ENCODE data around the gene WWOX.
"Not testable (repeated sequence)": the region's sequence is repeated elsewhere in the genome, so short reads cannot be mapped to it uniquely, and the experiment has no call there.

Gene WWOX

DNA sequence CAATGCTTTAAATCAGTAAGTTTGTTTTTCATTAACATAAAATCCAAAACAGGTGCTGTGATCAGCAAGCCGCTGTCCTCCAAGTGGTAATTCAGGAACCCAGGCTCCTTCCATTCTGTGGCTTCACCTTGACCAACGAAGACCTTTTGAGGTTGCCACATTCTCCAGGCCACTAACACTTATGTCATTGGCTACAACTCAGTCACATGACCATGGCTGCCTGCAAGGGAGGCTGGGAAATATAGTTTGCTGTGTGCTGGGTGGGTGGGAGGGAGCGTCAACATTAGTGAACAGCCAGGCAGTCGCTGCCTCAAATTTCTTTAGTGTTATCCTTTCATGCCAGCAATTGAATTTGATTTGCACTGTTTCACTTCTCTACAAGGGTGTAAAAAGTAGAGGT lies 951.9 kb downstream of the WWOX start:
- Histone ChIP-seq H3K4me3 (IDR thresholded peaks at IDR 0.05; ENCODE audit: insufficient read depth, low read depth, low read length) (no peak overlapping the region), H3K27ac (no peak overlapping the region), H3K36me3 (ENCODE audit: insufficient read depth) (no peaks in the 10 kb centered on the region), H3K4me1 (ENCODE audit: low read depth, poor library complexity, severe bottlenecking) (no peaks in the 10 kb centered on the region), H4K20me1 (ENCODE audit: insufficient read depth) (no peaks in the 10 kb centered on the region), H3K79me2 (ENCODE audit: insufficient read depth, low read depth) (no peaks in the 10 kb centered on the region), H3K27me3 (ENCODE audit: insufficient read depth, low read depth) (no peaks in the 10 kb centered on the region), H3K9ac (no peak overlapping the region), H2AFZ (ENCODE audit: low read depth) (no peak overlapping the region), H3K4me2 (no peak overlapping the region)
- TF ChIP-seq CTCF (conservative IDR thresholded peaks at IDR 0.05; ENCODE audit: low read depth, low read length) = no peak

DNA sequence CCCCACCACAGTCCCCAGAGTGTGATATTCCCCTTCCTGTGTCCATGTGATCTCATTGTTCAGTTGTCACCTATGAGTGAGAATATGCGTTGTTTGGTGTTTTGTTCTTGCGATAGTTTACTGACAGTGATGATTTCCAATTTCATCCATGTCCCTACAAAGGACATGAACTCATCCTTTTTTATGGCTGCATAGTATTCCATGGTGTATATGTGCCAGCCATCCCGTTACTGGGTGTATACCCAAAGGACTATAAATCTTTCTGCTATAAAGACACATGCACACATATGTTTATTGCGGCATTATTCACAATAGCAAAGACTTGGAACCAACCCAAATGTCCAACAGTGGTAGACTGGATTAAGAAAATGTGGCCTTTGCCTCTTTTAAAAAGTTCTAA lies 952.7 kb downstream of the WWOX start:
- H3K4me2 ChIP-seq; H4K20me1 ChIP-seq (ENCODE audit: insufficient read depth); H3K79me2 ChIP-seq (ENCODE audit: insufficient read depth, low read depth); H3K27me3 ChIP-seq (ENCODE audit: insufficient read depth, low read depth); H2AFZ ChIP-seq (ENCODE audit: low read depth); H3K9ac ChIP-seq; H3K36me3 ChIP-seq (ENCODE audit: insufficient read depth); H3K4me1 ChIP-seq (ENCODE audit: low read depth, poor library complexity, severe bottlenecking); H3K27ac ChIP-seq; H3K4me3 ChIP-seq (IDR thresholded peaks at IDR 0.05; ENCODE audit: insufficient read depth, low read depth, low read length): not testable (repeated sequence)

DNA sequence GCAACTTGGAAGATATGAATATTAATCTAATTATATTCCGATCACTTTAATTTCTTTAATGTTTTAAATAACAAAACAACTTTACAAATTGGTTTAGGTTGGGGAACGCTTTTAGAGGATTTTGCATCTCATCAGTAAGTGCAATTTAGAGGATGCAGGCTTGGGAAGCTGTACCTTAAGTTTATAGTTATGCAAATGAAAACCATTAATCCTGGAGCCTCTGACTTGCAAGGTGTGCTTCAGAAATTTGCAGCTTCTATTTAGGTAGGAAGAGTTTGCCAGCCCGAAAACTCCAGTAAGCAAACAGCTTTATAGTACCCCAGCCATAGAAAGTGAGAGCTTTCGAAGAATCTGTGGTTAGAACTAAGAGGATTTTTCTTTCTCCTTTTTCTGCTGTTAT lies 954.1 kb downstream of the WWOX start:
- Histone ChIP-seq H3K4me2 (no peak overlapping the region), H3K27ac (no peak overlapping the region), H3K4me3 (IDR thresholded peaks at IDR 0.05; ENCODE audit: insufficient read depth, low read depth, low read length) (no peak overlapping the region), H3K4me1 (ENCODE audit: low read depth, poor library complexity, severe bottlenecking) (no peaks in the 10 kb centered on the region), H3K27me3 (ENCODE audit: insufficient read depth, low read depth) (no peaks in the 10 kb centered on the region), H2AFZ (ENCODE audit: low read depth) (no peak overlapping the region), H3K36me3 (ENCODE audit: insufficient read depth) (no peaks in the 10 kb centered on the region), H4K20me1 (ENCODE audit: insufficient read depth) (no peaks in the 10 kb centered on the region), H3K79me2 (ENCODE audit: insufficient read depth, low read depth) (no peaks in the 10 kb centered on the region), H3K9ac (no peak overlapping the region)
- no peak for TF ChIP-seq CTCF (conservative IDR thresholded peaks at IDR 0.05; ENCODE audit: low read depth, low read length)

DNA sequence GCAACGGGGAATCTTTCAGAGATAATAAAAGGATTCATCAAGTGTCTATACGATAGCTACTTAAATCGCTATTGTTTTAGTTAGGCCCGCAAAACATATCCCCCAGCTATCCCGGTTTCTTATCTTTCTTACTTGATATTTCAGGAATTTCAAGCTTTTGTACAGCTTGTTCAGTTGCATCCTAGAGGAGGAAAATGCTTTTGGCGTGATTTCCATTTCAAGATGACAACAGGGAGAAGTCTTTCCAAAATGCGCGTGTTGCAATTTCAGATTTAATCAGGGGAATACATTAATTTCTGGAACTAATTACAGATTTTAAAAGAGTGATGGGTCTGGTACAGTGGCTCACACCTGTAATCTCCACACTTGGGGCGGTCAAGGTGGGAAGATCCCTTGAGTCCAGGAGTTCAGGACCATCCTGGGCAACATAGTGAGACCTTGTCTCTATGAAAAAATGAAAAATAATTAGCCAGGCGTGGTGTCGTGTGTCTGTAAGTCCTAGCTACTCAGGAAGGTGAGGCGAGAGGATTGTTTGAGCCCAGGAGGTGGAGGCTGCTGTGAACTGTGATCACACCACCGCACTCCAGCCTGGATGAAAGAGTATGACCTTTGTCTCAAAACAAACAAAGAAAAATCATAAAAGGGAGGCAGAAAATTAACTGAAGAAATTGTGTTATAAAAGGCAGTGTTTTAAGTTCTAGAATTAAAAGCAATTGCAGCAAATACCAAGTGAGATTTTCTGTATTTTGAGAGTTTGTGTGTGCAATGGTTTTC lies 954.9 kb downstream of the WWOX start:
- no peaks in the 10 kb centered on the region for H3K4me1 ChIP-seq (ENCODE audit: low read depth, poor library complexity, severe bottlenecking)
- H3K4me3 ChIP-seq (IDR thresholded peaks at IDR 0.05; ENCODE audit: insufficient read depth, low read depth, low read length) = no peak overlapping the region
- H3K36me3 ChIP-seq (ENCODE audit: insufficient read depth) = no peaks in the 10 kb centered on the region
- H3K27ac ChIP-seq = no peak overlapping the region
- no peaks in the 10 kb centered on the region for H3K27me3 ChIP-seq (ENCODE audit: insufficient read depth, low read depth)
- no peak overlapping the region for H3K4me2 ChIP-seq
- H3K79me2 ChIP-seq (ENCODE audit: insufficient read depth, low read depth) = no peaks in the 10 kb centered on the region
- TF ChIP-seq CTCF (conservative IDR thresholded peaks at IDR 0.05; ENCODE audit: low read depth, low read length) = no peak
- H3K9ac ChIP-seq = no peak overlapping the region
- no peaks in the 10 kb centered on the region for H4K20me1 ChIP-seq (ENCODE audit: insufficient read depth)
- H2AFZ ChIP-seq (ENCODE audit: low read depth) = no peak overlapping the region

DNA sequence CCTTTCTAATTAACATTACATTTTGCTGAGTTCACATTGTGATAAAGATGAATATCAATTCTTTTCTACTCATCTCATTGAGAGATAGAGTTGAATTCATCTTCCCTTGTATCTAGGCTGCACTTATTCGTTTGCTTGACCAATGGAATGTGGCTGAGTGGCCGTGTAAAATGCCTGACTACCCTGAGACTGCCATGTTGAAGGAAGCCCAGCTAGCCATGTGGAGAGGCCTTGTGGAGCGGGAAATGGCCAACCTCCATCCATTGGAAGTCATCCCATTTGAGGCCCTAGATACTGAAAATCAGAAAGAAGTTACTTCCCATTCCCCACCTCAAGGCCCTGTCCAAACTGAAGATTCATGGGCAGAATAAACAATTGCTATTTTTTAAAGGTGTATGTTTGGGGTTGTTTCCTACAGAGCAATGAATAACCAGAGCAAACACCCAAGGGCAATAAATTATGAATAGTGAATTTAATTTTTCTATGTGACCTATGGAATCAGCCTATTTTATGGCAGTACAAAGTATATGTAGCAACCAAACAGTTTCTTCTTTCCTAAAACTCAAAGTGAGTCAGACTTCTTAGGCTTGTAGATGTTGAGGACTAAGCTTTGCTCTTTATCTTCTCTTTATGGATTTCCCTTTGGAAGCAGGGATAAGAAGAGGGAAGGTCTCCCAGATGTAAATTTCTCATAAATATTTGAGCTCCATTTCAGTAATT lies 956.0 kb downstream of the WWOX start:
- Histone ChIP-seq H3K9ac (no peak overlapping the region), H3K36me3 (ENCODE audit: insufficient read depth) (no peaks in the 10 kb centered on the region), H3K27me3 (ENCODE audit: insufficient read depth, low read depth) (no peaks in the 10 kb centered on the region), H3K4me3 (IDR thresholded peaks at IDR 0.05; ENCODE audit: insufficient read depth, low read depth, low read length) (no peak overlapping the region), H3K79me2 (ENCODE audit: insufficient read depth, low read depth) (no peaks in the 10 kb centered on the region), H4K20me1 (ENCODE audit: insufficient read depth) (no peaks in the 10 kb centered on the region), H3K27ac (no peak overlapping the region), H2AFZ (ENCODE audit: low read depth) (no peak overlapping the region), H3K4me1 (ENCODE audit: low read depth, poor library complexity, severe bottlenecking) (no peaks in the 10 kb centered on the region), H3K4me2 (no peak overlapping the region)
- no peak for TF ChIP-seq CTCF (conservative IDR thresholded peaks at IDR 0.05; ENCODE audit: low read depth, low read length)

Data from KMS-11 (cell line).